Adipose tissue (tissue), 3 donors: Measurements from ENCODE around the gene ATP9A. TPM values are rescaled to one million over a fixed set of nuclear protein-coding genes. Genes with fewer than 3 reads are reported as not detected.
"Not testable (repeated sequence)": the region's sequence is repeated elsewhere in the genome, so short reads cannot be mapped to it uniquely, and the experiment has no call there.

ENCODE experiments used
- H3K27ac ChIP-seq: one replicate; pipeline ENCODE4 v1.5.1; 2013; ENCODE audit warnings: low read depth, low read length
- WGBS, 3 donors: extraction: QIAGEN DNeasy Blood & Tissue Kit; methylation state at CpG; one replicate each; pipeline ENCODE4 v1.1.7; 2013; 5-methylcytosine and 5-hydroxymethylcytosine counted together
- polyA plus RNA-seq, 3 donors: library from polyadenylated mRNA; stranded (reverse); fragments of 200-250 nt; gene quantifications; one replicate each; pipeline ENCODE4 v1.2.3, GENCODE V29; 2013
- donor health status: healthy with polysubstance abuse.
- donor health status: Bipolar disorder and iron deficiency.
- donor health status: healthy.

ATP9A gene
- polyA plus RNA-seq, 3 donors, result 10.1 to 38.0 (median 10.4) TPM

DNA sequence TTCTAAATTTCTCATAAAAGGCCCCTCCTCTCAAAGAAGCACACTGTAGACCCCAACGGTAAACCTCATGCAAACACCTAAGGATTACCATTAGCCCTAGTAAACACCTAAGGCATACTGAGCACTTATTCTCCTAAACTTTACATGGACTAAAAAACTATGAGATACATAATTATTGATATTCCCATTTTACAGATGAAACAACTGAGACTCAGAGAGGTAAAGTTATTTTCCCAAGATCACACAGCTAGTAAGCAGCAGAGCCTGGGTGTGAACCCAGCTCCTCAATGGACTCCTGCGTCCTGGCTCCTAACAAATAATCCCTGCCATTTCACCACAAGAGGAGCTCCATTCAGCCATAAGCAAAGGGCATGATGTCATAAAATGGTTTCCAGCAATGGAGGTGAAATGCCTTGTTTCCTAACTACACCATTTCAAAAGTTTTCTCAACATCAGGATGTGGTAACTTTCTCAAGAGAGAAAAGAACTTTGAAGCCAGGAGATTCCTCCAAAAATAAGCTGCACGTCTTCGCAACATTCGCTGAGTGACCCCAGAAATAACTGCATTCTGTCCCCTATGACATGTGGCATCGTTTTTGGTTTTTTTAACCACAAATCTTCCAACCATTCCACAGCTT is 4.1 kb downstream of the ATP9A start:
- 57 to 89% (median 58%) methylated on average over 6 of the region's 6 CpGs for WGBS, 3 donors
- no peak overlapping the region for H3K27ac ChIP-seq

DNA sequence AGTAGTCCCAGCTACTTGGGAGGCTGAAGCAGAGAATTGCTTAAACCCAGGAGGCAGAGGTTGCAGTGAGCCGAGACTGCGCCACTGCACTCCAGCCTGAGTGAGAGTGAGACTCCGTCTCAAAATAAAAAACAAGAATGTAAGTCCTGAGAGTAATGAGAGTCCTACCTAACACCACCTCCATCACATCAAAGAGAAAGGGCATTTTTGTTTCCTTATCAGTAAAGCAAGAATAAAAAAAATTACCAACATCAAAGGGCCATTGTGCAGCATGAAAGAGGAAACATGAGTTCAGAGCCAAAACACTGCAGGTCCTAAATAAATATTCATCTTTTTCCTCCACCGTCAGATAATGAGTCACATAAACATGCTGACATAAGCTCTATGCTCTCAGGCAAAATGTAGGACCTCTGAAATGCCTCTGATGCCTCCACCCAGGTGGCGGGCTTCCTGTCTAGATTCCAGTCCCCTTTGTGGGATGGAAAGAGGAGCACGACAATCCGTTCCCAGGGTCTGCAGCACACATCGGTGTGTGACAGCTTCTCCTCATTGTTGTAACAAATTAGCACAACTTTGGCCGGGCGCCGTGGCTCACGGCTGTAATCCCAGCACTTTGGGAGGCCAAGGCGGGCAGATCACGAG is 7.2 kb downstream of the ATP9A start:
- no peak overlapping the region for H3K27ac ChIP-seq
- 62 to 72% (median 70%) methylated on average over 14 of the region's 14 CpGs for WGBS, 3 donors

GRCh38 chr20:51759769-51760510 is 8.2 kb downstream of the ATP9A start:
- 89 to 93% (median 92%) methylated on average over 14 of the region's 14 CpGs for WGBS, 3 donors

DNA sequence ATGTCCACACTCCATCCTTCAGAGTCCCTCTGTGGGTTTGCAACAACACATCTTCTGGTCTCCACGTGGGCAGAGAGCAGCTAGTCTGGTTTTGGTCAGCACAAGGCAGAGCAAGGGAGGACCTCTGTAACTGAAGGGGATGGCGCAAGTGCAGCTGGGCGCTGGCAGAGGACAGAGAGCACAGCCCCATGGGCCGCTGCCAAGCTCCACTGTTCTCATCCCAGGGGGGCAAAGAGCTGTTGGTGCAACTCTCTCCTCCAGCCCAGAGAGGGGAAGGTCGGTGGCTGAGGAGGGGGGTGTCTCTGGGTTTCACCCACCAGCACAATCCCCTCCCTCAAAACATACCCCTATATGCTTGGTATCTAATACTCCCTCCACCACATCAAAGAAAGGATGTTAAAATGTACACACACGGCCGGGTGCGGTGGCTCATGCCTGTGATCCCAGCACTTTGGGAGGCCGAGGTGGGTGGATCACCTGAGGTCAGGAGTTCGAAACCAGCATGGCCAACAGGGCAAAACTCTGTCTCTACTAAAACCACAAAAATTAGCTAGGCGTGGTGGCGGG is 9.1 kb downstream of the ATP9A start:
- no peak overlapping the region for H3K27ac ChIP-seq
- 61 to 81% (median 74%) methylated on average over 12 of the region's 12 CpGs for whole genome bisulfite sequencing, 3 donors

More at GRCh38 chr20:51759769-51760510, 8.2 kb downstream of the ATP9A start:
- no peak overlapping the region for H3K27ac ChIP-seq

DNA sequence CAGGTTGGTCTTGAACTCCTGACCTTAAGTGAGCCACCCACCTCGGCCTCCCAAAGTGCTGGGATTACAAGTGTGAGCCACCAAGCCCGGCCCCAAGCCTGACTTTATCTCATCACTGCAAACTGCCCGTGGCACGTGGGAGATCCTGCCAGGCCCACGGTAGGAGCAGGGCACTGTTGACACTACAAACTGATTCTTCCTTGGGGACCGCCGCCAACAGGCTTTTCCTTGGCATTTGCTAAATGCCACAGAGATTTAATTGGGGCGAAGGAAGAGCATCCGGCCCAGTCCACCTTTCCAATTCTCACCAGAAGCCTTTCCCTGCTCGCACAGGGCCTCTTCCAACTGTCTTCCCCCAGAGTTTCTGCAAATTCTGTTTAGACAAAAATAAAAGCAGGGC is 11.0 kb downstream of the ATP9A start:
- 74 to 89% (median 78%) methylated on average over 10 of the region's 10 CpGs for WGBS, 3 donors

GRCh38 chr20:51756653-51757052 is 11.5 kb downstream of the ATP9A start:
- no peak overlapping the region for H3K27ac ChIP-seq
- 69 to 92% (median 75%) methylated on average over 3 of the region's 3 CpGs for WGBS, 3 donors

More for the DNA sequence above, 11.0 kb downstream of the ATP9A start:
- no peak overlapping the region for H3K27ac ChIP-seq

- 93 to 95% (median 93%) methylated on average over 8 of the region's 8 CpGs for WGBS, 3 donors
- H3K27ac ChIP-seq, result not testable (repeated sequence)
These were observed 15.0 kb downstream of the ATP9A start for GRCh38 chr20:51753220-51753619.

DNA sequence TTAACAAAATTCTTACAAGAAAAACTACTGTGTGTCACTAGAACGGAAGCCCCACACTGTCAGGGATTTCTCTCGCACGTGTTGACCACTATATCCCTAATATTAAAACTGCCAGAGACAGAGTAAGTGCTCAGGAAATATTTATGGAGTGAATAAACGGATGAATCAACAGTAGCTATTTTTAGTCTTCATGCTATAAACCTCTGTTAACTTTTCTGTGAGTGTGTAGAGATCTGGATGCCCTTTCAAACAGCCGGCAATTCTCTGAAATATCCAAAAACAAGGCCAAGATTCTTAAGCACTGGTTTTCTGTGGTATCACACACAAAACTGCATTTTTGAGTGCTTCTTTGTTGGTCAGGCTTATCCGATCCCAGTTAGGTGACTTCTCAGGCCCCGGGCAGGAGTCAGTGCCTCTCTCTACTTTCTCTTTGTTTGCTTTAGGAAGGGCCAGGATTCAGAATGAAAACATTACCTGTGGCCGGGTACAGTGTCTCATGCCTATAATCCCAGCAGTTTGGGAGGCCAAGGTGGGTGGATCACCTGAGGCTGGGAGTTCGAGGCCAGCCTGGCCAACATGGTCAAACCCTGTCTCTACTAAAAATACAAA is 15.7 kb downstream of the ATP9A start:
- H3K27ac ChIP-seq, result no peak overlapping the region
- WGBS, 3 donors, result 46 to 55% (median 51%) methylated on average over 9 of the region's 9 CpGs

GRCh38 chr20:51750770-51751388 is 17.3 kb downstream of the ATP9A start:
- no peak overlapping the region for H3K27ac ChIP-seq
- WGBS, 3 donors, result 83 to 89% (median 85%) methylated on average over 10 of the region's 10 CpGs

GRCh38 chr20:51750037-51750769 is 18.0 kb downstream of the ATP9A start:
- WGBS, 3 donors, result 63 to 73% (median 69%) methylated on average over 19 of the region's 19 CpGs

DNA sequence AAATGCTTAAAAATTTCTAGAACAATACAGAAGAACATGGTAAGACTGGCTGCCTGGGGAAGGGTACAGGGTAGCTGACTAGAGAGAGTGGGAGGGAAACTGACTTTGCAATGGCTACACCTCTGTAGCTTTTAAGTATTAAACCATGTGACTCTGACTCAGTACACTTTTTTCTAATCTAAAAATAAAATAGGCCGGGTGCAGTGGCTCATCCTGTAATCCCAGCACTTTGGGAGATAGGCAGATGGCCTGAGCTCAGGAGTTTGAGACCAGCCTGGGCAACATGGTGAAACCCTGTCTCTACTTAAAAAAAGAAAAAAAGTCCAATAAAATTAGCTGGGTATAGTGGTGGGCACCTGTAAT is 18.5 kb downstream of the ATP9A start:
- H3K27ac ChIP-seq, result no peak overlapping the region
- 29 to 53% (median 37%) methylated on average over 1 of the region's 1 CpG for WGBS, 3 donors

More at GRCh38 chr20:51750037-51750769, 18.0 kb downstream of the ATP9A start:
- no peak overlapping the region for H3K27ac ChIP-seq

- 78 to 80% (median 78%) methylated on average over 7 of the region's 7 CpGs for WGBS, 3 donors
These were observed 20.8 kb downstream of the ATP9A start for GRCh38 chr20:51747182-51747911.

GRCh38 chr20:51745804-51746203 is 22.4 kb downstream of the ATP9A start:
- WGBS, 3 donors, result 86 to 92% (median 90%) methylated on average over 3 of the region's 3 CpGs

More at GRCh38 chr20:51747182-51747911, 20.8 kb downstream of the ATP9A start:
- H3K27ac ChIP-seq, result no peak overlapping the region

DNA sequence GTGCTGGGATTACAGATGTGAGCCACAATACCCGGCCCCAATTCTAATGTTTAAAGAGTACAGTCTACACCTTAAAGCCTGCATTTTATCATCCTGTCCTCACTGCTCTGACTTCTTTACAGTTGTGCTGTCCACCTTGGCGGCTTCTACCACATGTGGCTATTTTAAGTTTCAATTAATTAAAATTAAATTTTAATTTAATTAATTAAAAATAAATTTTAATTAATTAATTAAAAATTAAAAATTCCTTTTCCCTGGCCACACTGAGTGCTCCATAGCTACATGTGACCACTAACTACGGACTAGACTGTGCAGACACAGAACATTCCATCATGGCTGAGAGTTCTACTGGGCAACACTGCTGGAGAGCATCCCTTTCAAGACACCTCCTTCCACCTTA is 27.4 kb downstream of the ATP9A start:
- H3K27ac ChIP-seq, result no peak overlapping the region
- WGBS, 3 donors, result 90 to 96% (median 95%) methylated on average over 3 of the region's 3 CpGs

More at GRCh38 chr20:51745804-51746203, 22.4 kb downstream of the ATP9A start:
- H3K27ac ChIP-seq, result no peak overlapping the region

DNA sequence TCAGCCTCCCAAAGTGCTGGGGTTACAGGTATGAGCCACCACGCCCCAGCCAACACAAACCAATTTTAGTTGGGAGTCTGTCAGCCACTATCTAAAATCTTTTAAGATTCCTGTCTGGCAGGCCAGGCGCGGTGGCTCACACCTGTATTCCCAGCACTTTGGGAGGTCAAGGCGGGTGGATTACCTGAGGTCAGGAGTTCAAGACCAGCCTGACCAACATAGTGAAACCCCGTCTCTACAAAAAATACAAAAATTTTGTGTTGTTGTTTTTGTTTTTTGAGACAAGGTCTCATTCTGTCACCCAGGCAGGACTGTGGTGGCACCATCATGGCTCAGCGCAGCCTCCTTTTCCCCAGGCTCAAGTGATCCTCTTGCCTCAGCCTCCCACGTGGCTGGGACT is 27.9 kb downstream of the ATP9A start:
- 96 to 99% (median 98%) methylated on average over 6 to 7 of the region's 7 CpGs for WGBS, 3 donors
- H3K27ac ChIP-seq, result not testable (repeated sequence)

DNA sequence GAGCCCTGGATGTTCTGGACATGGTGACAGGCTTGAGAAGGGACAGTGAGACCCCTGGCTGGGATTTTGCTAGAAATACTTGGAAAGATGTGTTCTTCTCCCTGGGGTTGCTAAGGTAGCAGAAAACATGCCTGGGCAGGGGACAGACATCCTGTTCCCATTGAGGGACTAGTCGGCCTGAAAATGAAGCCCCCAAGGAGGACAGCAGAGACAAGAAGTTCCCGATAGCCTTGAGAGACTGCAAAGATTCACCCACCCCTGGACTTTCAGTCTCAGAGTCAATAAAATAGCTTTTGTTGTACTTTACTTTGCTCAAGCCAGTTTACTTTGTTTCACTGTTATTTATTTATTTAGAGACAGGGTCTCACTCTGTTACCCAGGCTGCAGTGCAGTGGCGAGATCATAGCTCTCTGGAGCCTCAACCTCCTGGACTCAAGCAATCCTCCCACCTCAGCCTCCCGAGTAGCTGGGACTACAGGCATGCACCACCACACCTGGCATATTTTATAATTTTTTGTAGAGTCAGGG is 28.4 kb downstream of the ATP9A start:
- H3K27ac ChIP-seq, result no peak overlapping the region
- 89 to 91% (median 90%) methylated on average over 4 of the region's 4 CpGs for WGBS, 3 donors
